H1 (cell line): ENCODE measurements around the gene MYBPC3. TPM values are rescaled to one million over a fixed set of nuclear protein-coding genes. Genes with fewer than 3 reads are reported as not detected.
A peak's percentile ranks its signal among the peaks of the same experiment; 100 is the strongest.

ENCODE experiments used
- CTCF ChIA-PET: fragments of 300-600 bp; sonication (Branson Sonifier 250); formaldehyde crosslinking; loops from one replicate; lab custom pipeline; 2021; ENCODE audit not compliant: partially characterized antibody; lab: Charles Lee
- POLR2A ChIA-PET: fragments of 300-600 bp; sonication (Branson Sonifier 250); formaldehyde crosslinking; loops from one replicate; lab custom pipeline; 2021; ENCODE audit warnings: inconsistent platforms; ENCODE audit not compliant: partially characterized antibody; lab: Charles Lee
- DNase-seq, 2 experiments: peaks; one replicate each; pipeline versions ENCODE4 v3.0.0 to v3.0.0-alpha.2; 2010 to 2022; ENCODE audit warnings: low spot score in 2 of 2, low read depth in 1 of 2, mixed read lengths in 1 of 2
- FAIRE-seq: peaks from 2 replicates; lab custom pipeline; 2011; peaks lifted over from hg19 to GRCh38; lab: Jason Lieb, UNC
- H2AFZ ChIP-seq: 2 replicates; pipeline ENCODE4 v1.8.1; 2012; ENCODE audit warnings: low read length, inconsistent platforms
- H2AK5ac ChIP-seq: 2 replicates; pipeline ENCODE4 v1.6.1; 2013; ENCODE audit warnings: low read depth, low read length
- H2BK120ac ChIP-seq: replicated peaks from 2 replicates; pipeline ENCODE3; 2013; ENCODE audit warnings: low read depth, low read length, inconsistent platforms
- H2BK12ac ChIP-seq: 2 replicates; pipeline ENCODE4 v1.6.1; 2013; ENCODE audit warnings: low read depth, low read length
- H2BK15ac ChIP-seq: 2 replicates; pipeline ENCODE4 v1.6.1; 2013; ENCODE audit warnings: low read length
- H2BK20ac ChIP-seq: 2 replicates; pipeline ENCODE4 v1.6.1; 2013; ENCODE audit warnings: low read length
- H2BK5ac ChIP-seq: 2 replicates; pipeline ENCODE4 v1.6.1; 2013; ENCODE audit warnings: low read depth, low read length
- H3K14ac ChIP-seq: 2 replicates; pipeline ENCODE4 v1.6.1; 2013; ENCODE audit warnings: inconsistent platforms; ENCODE audit not compliant: insufficient read length
- H3K18ac ChIP-seq: 2 replicates; pipeline ENCODE4 v1.6.1; 2013; ENCODE audit warnings: low read length; ENCODE audit errors: extremely low read depth
- H3K23ac ChIP-seq: 2 replicates; pipeline ENCODE4 v1.6.1; 2013; ENCODE audit warnings: inconsistent platforms; ENCODE audit not compliant: insufficient read length
- H3K23me2 ChIP-seq: 2 replicates; pipeline ENCODE4 v1.6.1; 2013; ENCODE audit warnings: low read depth, low read length
- H3K27ac ChIP-seq: 2 replicates; pipeline ENCODE4 v1.6.1; 2011; ENCODE audit warnings: low read depth, low read length, inconsistent platforms
- H3K27me3 ChIP-seq, 4 experiments: replicated peaks in 1 of 4; 1 replicate in 1 of 4; 2 replicates in 3 of 4; pipeline versions ENCODE4 v1.6.1 to v1.8.1; 2011 to 2013; ENCODE audit warnings: low read length in 3 of 4, mild to moderate bottlenecking in 3 of 4, inconsistent platforms in 2 of 4, mixed read lengths in 2 of 4, moderate library complexity in 1 of 4; ENCODE audit not compliant: control insufficient read depth in 3 of 4, insufficient read depth in 3 of 4; ENCODE audit errors: extremely low read depth in 1 of 4
- H3K36me3 ChIP-seq, 4 experiments: 2 replicates each; pipeline versions ENCODE4 v1.6.1 to v1.8.1; 2011 to 2013; ENCODE audit warnings: mild to moderate bottlenecking in 4 of 4, low read length in 3 of 4, moderate library complexity in 2 of 4, control low read depth in 1 of 4, inconsistent platforms in 1 of 4; ENCODE audit not compliant: insufficient read depth in 4 of 4, control insufficient read depth in 2 of 4
- H3K4ac ChIP-seq: replicated peaks from 2 replicates; pipeline ENCODE3; 2013; ENCODE audit warnings: low read length, low read depth, mixed read lengths, inconsistent platforms; ENCODE audit not compliant: insufficient read length
- H3K4me1 ChIP-seq, 4 experiments: replicated peaks in 1 of 4; 1 replicate in 1 of 4; 2 replicates in 3 of 4; pipeline versions ENCODE4 v1.6.1 to v1.8.1; 2011 to 2013; ENCODE audit warnings: low read length in 3 of 4, inconsistent platforms in 2 of 4, mixed read lengths in 1 of 4; ENCODE audit not compliant: insufficient read depth in 4 of 4, control insufficient read depth in 3 of 4
- H3K4me2 ChIP-seq, 2 experiments: 2 replicates each; pipeline versions ENCODE4 v1.6.1 to v1.8.1; 2011 to 2013; ENCODE audit warnings: low read depth in 2 of 2, low read length in 2 of 2, control low read depth in 1 of 2, inconsistent platforms in 1 of 2, mild to moderate bottlenecking in 1 of 2; ENCODE audit not compliant: insufficient read depth in 1 of 2
- H3K4me3 ChIP-seq, 4 experiments: fragments of 200-600, 300-600 bp in 1 of 4; sonication (generic), shearing (Covaris generic), sonication (Bioruptor Twin) in 1 of 4; 2 replicates each; pipeline versions ENCODE4 v1.5.1 to v1.8.1; 2011 to 2016; ENCODE audit warnings: low read length in 4 of 4, low read depth in 3 of 4, control low read depth in 2 of 4, inconsistent platforms in 2 of 4, mild to moderate bottlenecking in 2 of 4, mixed read lengths in 1 of 4, moderate library complexity in 1 of 4; ENCODE audit not compliant: insufficient read depth in 2 of 4; ENCODE audit errors: extremely low read depth in 1 of 4
- H3K56ac ChIP-seq: replicated peaks from 2 replicates; pipeline ENCODE3; 2013; ENCODE audit warnings: low read depth, mild to moderate bottlenecking, mixed read lengths, low read length, inconsistent platforms; ENCODE audit not compliant: insufficient read length
- H3K79me1 ChIP-seq: 2 replicates; pipeline ENCODE4 v1.6.1; 2013; ENCODE audit warnings: low read depth, low read length, control low read depth
- H3K79me2 ChIP-seq, 2 experiments: 2 replicates each; pipeline versions ENCODE4 v1.6.1 to v1.8.1; 2012 to 2013; ENCODE audit warnings: low read length in 2 of 2, mild to moderate bottlenecking in 2 of 2, inconsistent platforms in 1 of 2; ENCODE audit not compliant: insufficient read depth in 2 of 2, control insufficient read depth in 1 of 2
- H3K9ac ChIP-seq, 4 experiments: replicated peaks in 1 of 4; 1 replicate in 1 of 4; 2 replicates in 3 of 4; pipeline versions ENCODE4 v1.6.1 to v1.8.1; 2011 to 2013; ENCODE audit warnings: low read depth in 3 of 4, low read length in 3 of 4, control low read depth in 2 of 4, mild to moderate bottlenecking in 2 of 4, moderate library complexity in 2 of 4, inconsistent platforms in 1 of 4; ENCODE audit errors: extremely low read depth in 1 of 4
- H3K9me3 ChIP-seq, 2 experiments: 2 replicates each; pipeline versions ENCODE4 v1.6.1 to v1.8.1; 2012 to 2013; ENCODE audit warnings: mild to moderate bottlenecking in 2 of 2, moderate library complexity in 2 of 2, control low read depth in 1 of 2, inconsistent platforms in 1 of 2, low read depth in 1 of 2, low read length in 1 of 2, mixed read lengths in 1 of 2; ENCODE audit not compliant: insufficient read depth in 2 of 2
- H4K20me1 ChIP-seq, 2 experiments: replicated peaks in 1 of 2; 2 replicates each; pipeline versions ENCODE3 to v1.8.1; 2011 to 2013; ENCODE audit warnings: inconsistent platforms in 2 of 2, low read length in 2 of 2, mild to moderate bottlenecking in 1 of 2; ENCODE audit not compliant: insufficient read depth in 2 of 2, control insufficient read depth in 1 of 2
- H4K5ac ChIP-seq: 2 replicates; pipeline ENCODE4 v1.6.1; 2013; ENCODE audit warnings: low read length, low read depth, mixed read lengths, inconsistent platforms; ENCODE audit not compliant: insufficient read length
- H4K8ac ChIP-seq: 2 replicates; pipeline ENCODE4 v1.8.0; 2013; ENCODE audit warnings: mild to moderate bottlenecking, moderate library complexity, low read length, inconsistent platforms; ENCODE audit not compliant: insufficient read depth; ENCODE audit errors: extremely low read depth
- H4K91ac ChIP-seq: replicated peaks from 2 replicates; pipeline ENCODE3; 2013; ENCODE audit warnings: low read length, mixed read lengths, inconsistent platforms; ENCODE audit not compliant: insufficient read length
- CBX5 ChIP-seq: fragments of 300-800, 300-1000 bp; sonication (generic); IDR thresholded peaks from 2 replicates; pipeline ENCODE4 v1.7.1; 2016; ENCODE audit warnings: antibody characterized with exemption, low read length, low read depth
- CHD2 ChIP-seq: IDR thresholded peaks from 2 replicates; pipeline ENCODE4 v1.6.1; 2012; ENCODE audit warnings: low read length, improper control_type of control experiment
- CREB1 ChIP-seq: IDR thresholded peaks from 2 replicates; pipeline ENCODE4 v1.6.1; 2012; ENCODE audit warnings: inconsistent platforms
- FOSL1 ChIP-seq: IDR thresholded peaks from 2 replicates; pipeline ENCODE4 v1.6.1; 2011; ENCODE audit warnings: mild to moderate bottlenecking, low read depth, low read length, moderate library complexity; ENCODE audit not compliant: insufficient read depth
- GABPA ChIP-seq: IDR thresholded peaks from 2 replicates; pipeline ENCODE4 v1.6.1; 2011; ENCODE audit warnings: mild to moderate bottlenecking, low read length, moderate library complexity, borderline replicate concordance; ENCODE audit not compliant: insufficient read depth
- HDAC2 ChIP-seq, 2 experiments: fragments of 300-600 bp in 1 of 2; sonication (generic) in 1 of 2; IDR thresholded peaks; 2 replicates each; pipeline ENCODE4 v1.6.1; 2011 to 2012; ENCODE audit warnings: low read depth in 2 of 2, low read length in 2 of 2, mild to moderate bottlenecking in 2 of 2, moderate library complexity in 2 of 2, borderline replicate concordance in 1 of 2, inconsistent platforms in 1 of 2
- JUN ChIP-seq: IDR thresholded peaks from 2 replicates; pipeline ENCODE4 v1.6.1; 2011; ENCODE audit warnings: low read depth, mild to moderate bottlenecking, improper control_type of control experiment, low read length
- KDM4A ChIP-seq: IDR thresholded peaks from one replicate; pipeline ENCODE4 v1.7.1; 2012; ENCODE audit warnings: low read depth, mild to moderate bottlenecking, moderate library complexity, low read length, inconsistent platforms; ENCODE audit not compliant: severe bottlenecking
- KDM5A ChIP-seq: fragments of 200-600 bp; IDR thresholded peaks from 2 replicates; pipeline ENCODE4 v1.7.1; 2012; ENCODE audit warnings: mild to moderate bottlenecking, low read length, inconsistent platforms, mixed read lengths
- NRF1 ChIP-seq: IDR thresholded peaks from 2 replicates; pipeline ENCODE4 v1.6.1; 2011; ENCODE audit warnings: mild to moderate bottlenecking, low read depth, low read length, improper control_type of control experiment
- SP2 ChIP-seq: IDR thresholded peaks from 2 replicates; pipeline ENCODE4 v1.6.1; 2012; ENCODE audit warnings: mild to moderate bottlenecking, low read length, inconsistent platforms
- SP4 ChIP-seq: IDR thresholded peaks from 2 replicates; pipeline ENCODE4 v1.6.1; 2012; ENCODE audit warnings: low read length, inconsistent platforms
- SRF ChIP-seq: IDR thresholded peaks from 2 replicates; pipeline ENCODE4 v1.6.1; 2011; ENCODE audit warnings: mild to moderate bottlenecking, low read depth, low read length, moderate library complexity
- TCF12 ChIP-seq: IDR thresholded peaks from 2 replicates; pipeline ENCODE4 v1.6.1; 2011; ENCODE audit warnings: low read depth, mild to moderate bottlenecking, low read length
- YY1 ChIP-seq: IDR thresholded peaks from 2 replicates; pipeline ENCODE4 v1.6.1; 2011; ENCODE audit warnings: low read depth, mild to moderate bottlenecking, low read length
- WGBS, 2 experiments: shearing (Covaris generic) in 1 of 2; methylation state at CpG; one replicate each; pipeline versions ENCODE4 v1.1.6 to v1.1.7; 2013 to 2015; ENCODE audit warnings: low lambda C conversion rate in 2 of 2, mixed read lengths in 2 of 2, inconsistent platforms in 1 of 2, low coverage in 1 of 2, missing lambda C conversion rate in 1 of 2; ENCODE audit not compliant: insufficient replicate concordance in 2 of 2, insufficient coverage in 1 of 2, insufficient read length in 1 of 2; ENCODE audit errors: extremely low coverage in 1 of 2, missing lambda C conversion rate in 1 of 2; 5-methylcytosine and 5-hydroxymethylcytosine counted together
- polyA plus RNA-seq, 7 experiments: library from polyadenylated mRNA; depleted of rRNA in 3 of 7; stranded (reverse) in 5 of 7; unstranded in 2 of 7; fragments of >200 nt in 5 of 7; fragments of 200-250 nt in 2 of 7; gene quantifications; 1 replicate in 5 of 7; 2 replicates in 1 of 7; 4 replicates in 1 of 7; pipeline versions ENCODE4 v1.2.1 to v1.2.3, GENCODE V29; 2011 to 2013; ENCODE audit warnings: missing spikeins in 2 of 7, mixed read lengths in 2 of 7
- total RNA-seq: library from RNA; stranded (reverse); fragmentation: NEBNext Ultra II Directional; extraction: Animal tissue kit (Norgen Biotek cat#: 25700); gene quantifications from 2 replicates; pipeline ENCODE4 v1.2.1, GENCODE V29; 2021

Gene MYBPC3
- total and polyA plus RNA-seq, 2 of the 8 experiments (the other 6 are each of a cell fraction or from before 2014, with no cell fraction given) = 0.05 TPM; not detected in 1

DNA sequence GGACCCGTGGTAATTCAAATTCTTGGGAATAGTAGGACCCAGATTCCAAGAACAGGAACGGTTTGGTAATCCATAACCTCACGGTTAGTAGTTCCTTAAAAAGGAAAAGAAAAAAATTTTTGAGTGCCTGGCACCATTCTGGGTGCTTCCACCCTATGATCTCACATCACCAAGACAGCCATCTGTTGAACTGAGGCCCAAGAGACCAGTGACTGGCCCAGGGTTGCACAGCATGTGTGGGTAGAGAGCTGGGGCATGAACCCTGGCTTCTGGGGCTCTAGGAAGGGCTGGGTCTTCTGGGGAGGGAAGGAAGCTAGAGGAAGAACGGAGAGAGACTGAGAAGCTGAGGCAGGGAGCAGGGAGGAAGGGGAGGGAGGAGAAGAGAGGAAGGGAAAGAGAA lies 30.6 kb upstream of the MYBPC3 start:
- no peak overlapping the region for H3K4me2 ChIP-seq
- no peak overlapping the region for H3K27ac ChIP-seq
- H2BK15ac ChIP-seq = 0 out of 2 replicates have a peak overlapping the region, but pooled peaks have one; percentile 72
- H3K4me1 ChIP-seq = peaks cover 0 to 5% (median 0%) of the 10 kb centered on the region in 4 experiments; a peak in 1 of 7 replicates
- no peak overlapping the region for H2BK5ac ChIP-seq
- FAIRE-seq (no peak), DNase-seq (no peak)
- no peaks in the 10 kb centered on the region for H3K36me3 ChIP-seq
- H3K14ac ChIP-seq = no peak overlapping the region
- H3K79me1 ChIP-seq = no peaks in the 10 kb centered on the region
- peak overlapping the region; percentile 80; the same call in 1 of the 2 replicates for H2BK12ac ChIP-seq
- no peak overlapping the region for H4K5ac ChIP-seq
- H2AFZ ChIP-seq = peak overlapping the region; percentile 59; the same call in 1 of the 2 replicates
- WGBS, 2 experiments = 81% methylated on average over 4 of the region's 4 CpGs; no CpG with 5 or more reads in 1 of the 2 experiments
- ChIA-PET CTCF (interaction anchor here (2.3 kb wide), 1 partner anchor 9 kb away, joined by 11 read pairs; no protein-coding TSS in a partner anchor), POLR2A (interaction anchor here (1.4 to 2.2 kb wide), 2 partner anchors 11 to 17 kb away, joined by 3 to 5 read pairs; no protein-coding TSS in a partner anchor)
- H3K79me2 ChIP-seq = no peaks in the 10 kb centered on the region
- no peaks in the 10 kb centered on the region for H3K27me3 ChIP-seq
- H3K4me3 ChIP-seq = no peak overlapping the region
- no peak overlapping the region for H2AK5ac ChIP-seq
- no peaks in the 10 kb centered on the region for H3K9me3 ChIP-seq
- no peak overlapping the region; a peak in 1 of 7 replicates for H3K9ac ChIP-seq
- H3K56ac ChIP-seq = no peak overlapping the region
- no peak overlapping the region for H4K8ac ChIP-seq
- H4K20me1 ChIP-seq = peaks cover 0 to 2% of the 10 kb centered on the region in 2 experiments
- H2BK20ac ChIP-seq = no peak overlapping the region
- no peak overlapping the region for H3K23ac ChIP-seq
- peak overlapping the region; percentile 19 for H4K91ac ChIP-seq
- H3K18ac ChIP-seq = no peak overlapping the region
- peak overlapping the region; percentile 20 for H3K4ac ChIP-seq
- peaks cover 9% of the 10 kb centered on the region; the same call in 1 of the 2 replicates for H3K23me2 ChIP-seq
- H2BK120ac ChIP-seq = no peak overlapping the region
- TF ChIP-seq TCF12 (no peak), CHD2 (no peak), SP4 (no peak), SP2 (no peak), NRF1 (no peak), SRF (no peak), YY1 (no peak), HDAC2 (IDR thresholded peaks at IDR 0.05; ENCODE audit: borderline replicate concordance in 1 of 2, low read depth in 2 of 2, low read length in 2 of 2) (no peak), GABPA (no peak), KDM4A (no peak), CREB1 (no peak), FOSL1 (no peak), KDM5A (no peak), JUN (no peak), CBX5 (no peak)
